NCI-H1694 treated with DMSO at 0.1 percent for 48 hours (cell line): ENCODE measurements around the gene PTPRM.

Experiments used
- DNase-seq: peaks from one replicate; lab custom pipeline; 2025; lab: John Stamatoyannopoulos, UW

The PTPRM gene

DNA sequence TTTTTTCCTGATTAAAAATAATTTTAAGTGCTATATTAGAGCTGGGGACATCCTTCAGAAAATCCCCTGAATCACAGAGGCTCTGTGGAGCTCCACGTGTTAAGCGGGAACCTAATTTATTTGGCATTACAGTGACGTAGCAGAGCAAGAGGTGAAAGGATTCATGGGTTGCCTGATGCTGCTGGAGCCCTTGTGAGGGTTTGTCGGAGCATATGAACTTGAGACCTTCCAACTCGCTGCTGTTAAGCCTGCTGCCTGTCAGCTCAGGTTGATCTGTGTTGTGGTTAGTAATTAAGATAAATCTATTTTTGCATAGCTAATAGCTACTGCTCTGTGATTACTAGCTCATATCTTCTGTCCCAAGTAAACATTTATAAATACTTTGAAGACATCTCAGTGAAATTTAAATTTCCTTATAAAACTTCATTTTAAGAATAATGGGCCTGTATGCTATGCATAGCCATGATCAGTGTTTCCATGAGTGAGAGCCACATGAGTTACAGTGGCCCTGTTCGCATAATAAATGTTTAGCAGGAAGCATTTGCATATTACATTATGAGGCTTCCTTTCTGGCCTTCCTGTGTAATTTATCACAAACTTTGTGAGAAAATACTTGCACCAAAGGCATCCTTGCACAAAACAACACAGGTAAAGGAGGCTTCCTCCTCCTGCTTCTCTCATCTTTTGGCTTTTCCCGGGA lies 438.9 kb downstream of the PTPRM start:
- no peak for DNase-seq

DNA sequence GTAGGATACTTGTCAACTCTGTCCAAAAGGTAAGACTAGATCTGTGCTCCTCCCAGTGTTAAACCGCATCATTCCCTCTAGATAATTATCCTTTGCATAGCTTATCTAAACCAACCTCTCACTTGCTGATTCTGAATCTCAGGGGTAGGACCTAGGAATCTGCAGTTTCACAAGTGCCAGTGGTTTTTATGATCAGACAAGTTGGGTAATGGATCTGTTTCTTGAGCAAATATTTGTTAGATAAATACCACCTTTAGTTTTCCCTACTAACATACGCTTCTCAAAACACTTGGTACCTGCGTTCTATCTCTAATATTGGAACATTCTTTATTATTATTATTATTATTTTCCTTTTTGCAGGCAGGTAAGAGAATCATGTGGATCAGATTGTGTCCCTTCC lies 439.9 kb downstream of the PTPRM start:
- no peak for DNase-seq

DNA sequence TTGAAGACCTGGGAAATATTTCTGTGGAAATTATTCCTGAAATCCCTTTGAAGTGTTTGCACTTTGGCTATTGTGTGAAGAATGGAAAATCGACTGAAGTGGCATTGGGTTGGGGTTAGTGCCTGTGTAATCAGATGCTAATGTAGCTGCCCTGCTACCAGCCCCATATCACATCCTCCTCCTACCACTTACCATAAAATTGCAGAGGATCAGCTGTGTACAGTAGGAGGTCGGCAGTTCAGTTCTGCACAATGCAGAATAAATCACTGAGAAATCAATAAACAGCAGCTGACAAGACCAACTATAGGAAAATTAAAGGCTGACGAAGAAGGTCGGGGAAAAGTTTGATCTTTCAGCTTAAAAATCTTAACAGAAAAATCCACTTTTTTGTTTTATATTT lies 440.9 kb downstream of the PTPRM start:
- DNase-seq = no peak

DNA sequence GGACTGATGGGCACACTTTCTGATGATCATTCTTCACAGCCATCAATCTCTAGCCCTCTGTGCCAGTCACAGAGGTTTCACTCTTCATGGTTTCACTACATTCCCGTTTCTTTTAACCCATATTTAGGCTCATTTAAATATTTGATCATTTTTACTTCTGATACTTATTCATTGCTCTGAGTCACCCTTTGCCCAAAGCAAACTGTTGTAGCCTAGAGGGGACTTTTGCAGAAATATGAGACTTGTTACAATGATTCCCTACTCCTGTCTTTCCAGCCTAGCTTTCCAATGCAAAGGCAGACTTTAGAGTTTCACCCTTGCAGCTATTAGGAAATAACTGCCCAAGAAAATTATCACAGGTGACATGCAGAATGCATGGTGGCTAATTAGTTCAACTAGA lies 444.2 kb downstream of the PTPRM start:
- no peak for DNase-seq

DNA sequence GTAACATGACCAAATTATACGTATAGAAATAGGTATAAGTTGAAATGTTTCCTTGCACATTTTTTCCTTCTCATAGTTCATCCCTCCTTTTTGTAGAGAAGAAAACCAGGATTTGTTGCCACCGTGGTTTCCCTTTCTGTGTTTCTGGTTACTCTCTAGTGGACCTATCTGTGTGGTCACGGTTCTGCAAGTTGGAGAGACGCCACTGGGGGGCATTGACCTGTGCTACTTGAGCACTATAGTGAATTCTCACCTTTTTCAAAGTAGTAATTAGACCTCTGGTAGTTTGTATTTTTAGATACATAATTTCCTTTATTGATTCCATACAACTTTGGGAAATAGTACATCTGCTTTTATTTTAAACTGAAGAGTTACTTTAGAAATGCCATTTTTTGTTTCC lies 444.8 kb downstream of the PTPRM start:
- DNase-seq = no peak

DNA sequence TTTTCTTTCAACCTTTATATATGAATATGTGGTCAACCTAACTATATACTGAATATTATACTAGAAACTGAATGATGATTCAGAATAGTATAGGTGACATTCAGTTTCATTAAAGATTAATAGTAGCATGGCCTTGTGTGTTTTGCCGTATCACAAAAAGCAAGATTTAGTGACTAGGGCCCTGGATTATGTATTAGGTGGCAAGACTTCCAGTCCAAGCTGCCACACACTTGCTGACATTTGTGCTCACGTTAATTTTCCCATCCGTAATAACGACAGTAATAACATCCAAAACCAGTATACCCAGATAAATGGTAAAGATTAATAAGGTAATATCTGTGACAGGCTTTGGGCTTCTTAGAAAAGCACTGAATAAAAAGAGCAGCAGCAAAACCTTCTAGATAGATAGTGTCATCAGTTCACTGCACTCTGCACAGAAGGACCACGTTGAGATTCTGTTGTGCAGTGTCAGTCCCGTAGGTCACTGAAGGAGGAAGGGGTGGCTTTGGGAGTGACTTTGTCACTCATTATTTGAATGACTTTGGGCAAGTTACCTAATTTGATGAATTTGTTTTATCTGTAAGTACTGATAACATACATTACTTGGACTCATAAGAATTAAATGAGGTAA lies 451.7 kb downstream of the PTPRM start:
- no peak for DNase-seq

DNA sequence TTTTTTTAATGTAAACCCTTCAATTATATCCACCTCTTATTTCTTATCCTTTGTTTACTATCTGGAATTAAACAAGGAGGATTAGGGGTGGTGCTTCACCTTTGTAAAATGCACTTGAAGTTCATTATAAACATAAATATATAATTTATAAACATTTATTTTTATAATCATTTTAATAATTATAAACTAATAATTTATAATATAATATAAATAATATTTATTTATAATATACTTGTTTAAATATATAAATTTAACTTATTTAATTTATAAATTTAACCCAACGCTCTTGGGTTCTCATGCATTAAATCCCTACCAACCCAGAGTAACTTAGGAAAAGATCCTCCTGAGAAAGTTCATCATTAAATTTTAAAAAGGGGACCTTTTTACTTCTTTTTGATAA lies 452.5 kb downstream of the PTPRM start:
- DNase-seq = no peak

DNA sequence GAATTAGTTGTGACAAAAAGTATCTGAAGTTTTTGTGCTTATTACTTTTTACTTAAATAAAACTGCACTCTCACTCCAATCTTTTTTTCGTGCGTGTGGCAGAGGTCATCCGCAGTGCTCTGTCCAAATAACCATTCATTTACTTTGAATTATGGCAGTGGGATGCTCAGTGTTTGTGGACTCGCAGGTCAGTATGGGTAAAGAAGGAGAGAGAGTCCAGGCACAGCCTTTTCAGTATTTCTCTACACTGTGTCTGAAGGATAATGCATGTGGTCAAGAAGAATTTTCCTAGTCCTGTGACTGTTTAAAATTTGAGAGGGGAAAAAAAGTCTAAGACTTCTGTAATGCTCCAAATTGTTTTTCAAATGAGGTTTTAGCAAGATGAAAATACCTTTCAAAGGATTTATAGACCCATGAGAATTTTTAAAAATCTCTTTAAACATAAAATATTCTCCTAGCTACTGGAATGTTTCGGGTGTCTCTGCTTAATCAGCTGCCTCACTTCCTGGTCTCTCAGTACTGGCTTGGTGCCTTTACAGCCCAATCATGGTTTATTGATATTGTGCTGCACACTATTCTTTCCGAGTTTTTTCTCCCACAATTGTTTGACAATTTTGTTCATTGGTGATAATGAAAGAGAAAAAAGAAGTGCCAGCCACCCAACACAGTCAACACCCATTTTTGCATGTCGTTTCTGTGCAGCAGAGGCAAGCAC lies 453.2 kb downstream of the PTPRM start:
- no peak for DNase-seq

DNA sequence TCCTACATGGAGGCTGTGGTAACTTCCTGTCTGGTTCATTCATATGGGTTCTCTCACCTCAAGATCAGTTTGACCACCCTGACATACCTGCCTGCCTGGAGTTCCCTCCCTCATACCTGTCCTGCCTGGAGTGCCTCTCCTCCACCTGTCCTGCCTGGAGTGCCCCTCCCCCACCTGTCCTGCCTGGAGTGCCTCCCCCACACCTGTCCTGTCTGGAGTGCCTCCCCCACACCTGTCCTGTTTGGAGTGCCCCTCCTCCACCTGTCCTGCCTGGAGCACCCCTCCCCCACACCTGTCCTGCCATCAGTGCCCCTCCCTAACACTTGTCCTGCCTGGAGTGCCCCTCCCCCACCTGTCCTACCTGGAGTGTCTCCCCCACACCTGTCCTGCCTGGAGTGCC lies 461.9 kb downstream of the PTPRM start:
- DNase-seq = no peak

DNA sequence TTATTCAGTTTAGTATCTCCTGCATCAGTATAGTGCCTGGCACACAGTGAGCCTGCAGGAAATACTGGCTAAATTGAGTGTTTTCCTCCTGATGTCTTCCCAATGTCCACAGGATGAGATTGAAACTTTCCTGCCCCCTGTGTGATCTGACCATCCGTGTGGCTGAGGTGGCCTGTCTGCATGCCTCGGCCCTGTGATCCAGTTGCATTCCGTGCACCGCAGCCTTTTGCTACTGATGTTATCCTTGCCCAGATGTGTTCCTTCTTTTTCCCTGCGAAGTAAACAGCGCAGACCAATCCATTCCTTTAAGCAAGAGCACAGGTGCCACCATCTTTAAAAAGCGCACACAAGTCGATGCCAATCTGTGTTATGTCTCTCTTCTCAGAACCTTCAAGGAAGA lies 462.6 kb downstream of the PTPRM start:
- DNase-seq = no peak

DNA sequence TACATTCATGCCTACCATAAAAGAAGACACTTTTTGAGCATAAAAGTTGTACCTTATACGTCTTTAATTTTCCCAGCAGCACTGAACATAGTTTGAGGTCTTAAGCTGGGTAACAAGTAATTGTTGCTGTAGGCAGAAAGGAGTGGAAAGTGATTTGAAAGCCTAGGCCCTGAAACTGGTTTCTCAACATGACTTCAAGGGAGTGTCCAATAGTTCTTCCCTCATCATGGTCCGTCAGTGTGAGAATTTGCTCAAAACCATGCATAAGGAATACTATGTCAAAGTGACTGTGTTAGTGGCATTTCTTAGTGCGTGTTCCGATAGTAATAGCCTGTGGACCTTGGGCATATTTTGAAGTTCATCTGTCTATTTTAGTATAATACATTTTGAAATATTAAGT lies 463.1 kb downstream of the PTPRM start:
- DNase-seq = no peak

DNA sequence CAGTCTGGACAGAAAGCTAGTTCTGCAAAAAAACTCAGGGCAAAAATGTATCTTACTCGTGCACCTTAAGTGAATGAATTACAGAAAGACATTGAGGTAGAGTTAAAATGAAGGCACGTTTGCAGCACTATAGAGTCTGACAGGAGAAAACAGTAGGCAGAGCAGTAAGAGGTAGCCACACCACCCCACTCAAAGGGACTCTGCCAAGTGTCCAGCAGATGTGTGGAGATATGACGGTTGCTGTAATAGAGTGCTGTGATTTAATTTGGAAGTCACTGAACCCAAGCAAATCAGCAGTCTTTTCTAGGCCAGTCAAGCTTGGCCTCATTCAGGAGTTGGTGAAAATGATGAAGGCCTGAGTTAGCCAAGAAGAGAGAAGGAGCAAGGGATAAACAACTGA lies 464.4 kb downstream of the PTPRM start:
- no peak for DNase-seq

DNA sequence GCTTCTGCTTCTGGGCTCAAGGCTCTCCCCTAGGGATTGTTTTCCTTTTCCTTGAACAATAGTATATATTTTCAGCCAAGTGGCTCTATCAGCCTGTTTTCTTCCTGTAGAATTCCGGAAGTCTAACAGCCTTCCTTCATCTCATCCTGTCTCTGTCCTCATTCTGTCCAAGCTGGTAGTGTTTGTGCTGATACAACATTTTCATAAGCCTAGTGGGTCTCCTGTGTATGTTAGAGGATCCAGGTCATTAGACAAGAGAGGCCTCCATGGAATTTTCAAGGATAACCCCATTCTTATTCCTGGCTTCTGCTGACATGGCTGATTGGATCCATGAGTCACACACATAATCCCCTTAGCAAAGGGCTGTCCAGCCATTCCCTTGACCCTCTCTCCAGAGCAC lies 467.6 kb downstream of the PTPRM start:
- no peak for DNase-seq

DNA sequence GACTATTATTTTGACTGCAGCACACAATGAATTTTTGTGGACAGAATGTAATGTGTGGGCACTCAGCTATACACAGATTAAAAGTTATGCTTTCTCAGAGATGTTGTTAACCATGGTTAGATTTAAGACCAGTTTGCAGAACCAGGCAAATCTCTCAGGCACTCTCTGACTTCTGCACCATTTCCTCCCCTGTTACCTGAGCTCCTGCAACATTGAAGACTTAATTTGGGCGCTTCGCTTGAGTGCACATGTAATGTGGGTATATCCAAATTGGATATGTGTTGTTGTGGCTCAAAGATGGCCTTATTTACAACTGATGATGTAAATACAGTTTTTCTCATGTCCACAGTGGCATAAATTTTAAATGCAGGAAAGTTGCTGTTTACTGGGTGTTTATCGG lies 469.4 kb downstream of the PTPRM start:
- DNase-seq = no peak

DNA sequence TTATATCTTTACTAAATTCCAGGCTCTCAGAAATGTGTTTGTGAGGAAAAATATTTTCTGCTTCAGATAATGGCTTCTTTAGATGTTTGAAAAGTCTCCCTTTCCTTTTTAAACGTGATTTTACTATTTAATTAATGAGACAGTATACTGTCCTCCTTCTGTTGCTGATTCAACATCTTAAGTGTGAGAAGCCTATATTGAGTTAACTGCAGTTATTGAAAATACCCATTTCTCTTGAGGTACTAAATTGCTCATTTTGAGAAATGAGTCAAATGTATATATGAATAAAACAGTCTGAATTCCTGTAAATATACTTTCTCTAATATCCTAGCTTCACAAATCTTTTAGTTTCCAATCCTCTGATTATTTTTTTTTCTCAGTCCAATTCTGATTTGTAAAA lies 470.2 kb downstream of the PTPRM start:
- DNase-seq = no peak

DNA sequence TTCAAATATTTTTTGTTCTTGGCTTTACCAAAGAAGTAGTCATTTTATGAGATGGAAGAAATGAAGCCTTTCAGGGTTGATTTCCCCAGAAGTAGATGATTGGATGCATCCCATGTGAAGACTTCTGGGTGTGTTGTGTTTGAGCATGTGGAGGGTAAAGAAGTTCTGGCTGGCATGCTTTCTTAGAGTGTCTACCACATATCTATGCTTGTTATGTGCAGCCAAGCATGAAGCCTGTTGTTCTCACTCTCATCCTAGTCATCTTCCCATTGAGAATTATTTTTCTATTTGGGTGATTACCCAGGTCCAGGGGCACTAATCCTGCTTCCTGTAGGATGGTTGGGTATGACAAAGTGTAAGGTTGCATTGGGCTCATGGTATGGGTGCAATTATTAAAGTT lies 472.9 kb downstream of the PTPRM start:
- no peak for DNase-seq

DNA sequence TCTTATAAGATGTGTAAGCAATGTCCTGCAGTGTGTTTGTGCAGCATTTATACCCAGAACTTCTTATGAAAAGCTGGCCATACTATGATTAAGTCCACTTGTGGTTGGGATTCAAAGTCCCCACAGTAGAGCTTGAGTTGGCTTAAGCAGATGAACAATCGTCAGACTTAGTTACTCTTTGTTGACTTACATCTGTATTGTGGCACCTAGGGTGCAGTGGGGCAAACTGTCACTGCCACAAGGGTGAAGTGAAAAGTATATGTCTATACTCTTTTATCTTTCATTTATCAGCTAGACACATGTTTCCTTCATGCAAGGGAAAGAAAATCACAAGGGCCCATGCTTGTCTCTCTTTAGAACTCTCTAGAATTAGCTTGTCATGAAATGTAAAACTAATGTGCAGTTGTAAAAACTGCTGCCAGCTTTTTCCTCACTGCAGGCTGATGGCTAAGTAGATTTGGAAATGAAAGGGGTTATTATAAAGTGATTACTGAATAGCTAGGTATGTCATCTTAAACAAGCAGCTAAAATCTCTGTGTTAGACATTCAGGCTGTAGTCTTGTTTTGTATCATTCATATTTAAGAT lies 474.5 kb downstream of the PTPRM start:
- DNase-seq = no peak

DNA sequence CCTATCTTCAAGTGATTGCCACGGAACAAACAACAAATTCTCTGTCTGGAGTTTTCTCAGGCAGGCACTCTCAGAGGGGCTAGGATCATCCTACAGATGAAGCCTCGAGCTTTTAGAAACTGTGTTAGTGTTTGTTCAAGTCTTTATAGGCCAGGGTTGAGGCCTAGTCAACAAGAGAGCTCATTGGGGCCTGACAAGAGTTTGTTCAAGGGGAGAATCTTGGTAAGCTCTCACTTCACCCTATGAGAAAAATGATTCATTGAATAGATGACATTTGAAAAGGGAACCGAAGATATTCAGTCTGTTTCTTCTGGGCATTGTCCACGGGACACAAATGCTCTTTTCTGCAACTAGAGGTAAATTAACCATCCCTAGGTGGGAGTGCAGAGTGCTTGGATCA lies 476.9 kb downstream of the PTPRM start:
- DNase-seq = no peak

DNA sequence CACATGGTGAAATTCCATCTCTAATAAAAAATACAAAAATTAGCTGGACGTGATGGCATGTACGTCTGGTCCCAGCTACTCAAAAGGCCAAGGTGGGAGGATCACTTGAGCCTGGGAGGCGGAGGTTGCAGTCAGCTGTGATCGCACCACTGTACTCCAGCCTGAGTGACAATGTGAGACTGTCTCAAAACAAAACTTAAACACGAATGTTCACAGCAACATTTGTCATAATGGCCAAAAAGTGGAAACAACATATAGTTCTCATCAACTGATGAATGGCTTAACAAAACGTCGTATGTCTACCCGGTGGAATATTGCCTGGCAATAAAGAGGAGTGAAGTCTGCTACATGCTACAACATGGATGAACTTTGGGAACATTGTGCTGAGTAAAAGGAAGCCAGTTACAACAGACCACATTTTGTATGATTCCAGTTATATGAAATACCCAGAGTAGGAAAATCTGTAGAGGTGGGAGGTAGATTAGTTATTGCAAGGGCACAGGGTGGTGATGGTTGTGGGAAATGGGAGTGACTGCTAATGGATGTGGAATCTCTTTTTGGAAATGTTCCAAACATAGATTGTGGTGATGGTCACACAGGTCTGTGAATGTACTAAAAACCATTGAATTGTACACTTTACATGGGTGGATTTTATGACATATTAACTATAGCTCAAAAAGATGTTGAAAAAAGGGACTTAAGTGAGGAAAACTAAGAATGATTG lies 478.2 kb downstream of the PTPRM start:
- DNase-seq = no peak

DNA sequence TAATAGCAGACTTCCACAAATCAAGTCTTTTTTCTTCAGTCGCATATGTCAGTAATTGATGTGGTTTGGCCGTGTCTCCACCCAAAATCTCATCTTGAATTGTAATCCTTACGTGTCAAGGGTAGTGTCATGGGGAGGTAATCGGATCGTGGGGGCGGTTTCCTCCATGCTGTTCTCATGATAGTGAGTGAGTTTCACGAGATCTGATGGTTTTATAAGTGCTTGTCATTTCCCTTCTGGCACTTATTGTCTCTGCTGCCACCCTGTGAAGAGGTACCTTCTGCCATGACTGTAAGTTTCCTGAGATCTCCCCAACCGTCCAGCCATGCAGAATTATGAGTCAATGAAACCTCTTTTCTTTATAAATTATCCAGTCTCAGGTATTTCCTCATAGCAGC lies 478.8 kb downstream of the PTPRM start:
- DNase-seq = no peak

DNA sequence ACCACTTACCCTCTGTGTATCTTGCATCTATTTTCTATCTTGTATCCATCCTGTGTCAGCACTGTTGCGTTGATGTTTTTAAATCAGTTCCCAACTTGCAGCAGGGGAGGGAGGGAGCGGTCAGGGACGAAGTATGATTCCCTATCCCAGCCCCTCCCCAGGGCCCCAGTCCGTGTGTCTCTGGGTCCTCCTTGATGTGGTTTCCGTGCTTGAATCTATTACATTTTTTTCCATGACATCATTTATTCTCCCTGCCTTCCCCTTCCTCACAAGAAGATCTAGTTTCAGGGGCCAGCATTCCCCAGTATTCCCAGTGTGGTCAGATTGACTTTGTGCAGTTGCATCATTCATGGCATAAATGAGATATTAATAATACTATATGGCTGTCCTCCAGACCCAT lies 479.3 kb downstream of the PTPRM start:
- DNase-seq = no peak

DNA sequence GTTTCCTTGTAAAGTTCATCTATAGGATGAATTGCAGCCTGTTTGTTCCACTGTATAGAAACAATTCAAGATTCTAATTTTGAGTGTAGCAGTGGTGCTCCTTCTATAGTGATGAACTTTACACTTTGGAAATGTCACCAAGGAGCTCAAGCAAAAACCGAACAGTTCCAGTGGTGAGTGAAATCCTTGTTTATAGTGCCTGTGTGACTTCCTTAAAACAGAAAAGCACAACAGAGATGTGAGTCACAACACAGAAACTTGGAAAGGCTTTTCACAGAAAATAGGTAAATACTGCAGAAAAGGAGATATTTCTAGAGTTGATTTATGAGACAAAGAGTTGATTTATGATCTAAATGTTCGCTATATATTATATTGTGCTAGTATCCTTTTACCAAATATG lies 482.0 kb downstream of the PTPRM start:
- DNase-seq = no peak
